ENCODE measurements around the gene GRB10. TPM values are rescaled to one million over a fixed set of nuclear protein-coding genes. Genes with fewer than 3 reads are reported as not detected.
A peak's percentile ranks its signal among the peaks of the same experiment; 100 is the strongest.

The GRB10 gene
- total and polyA plus RNA-seq, 2 of the 8 experiments (the other 6 are each of a cell fraction or from before 2014, with no cell fraction given), result 35.7 to 97.0 TPM

DNA sequence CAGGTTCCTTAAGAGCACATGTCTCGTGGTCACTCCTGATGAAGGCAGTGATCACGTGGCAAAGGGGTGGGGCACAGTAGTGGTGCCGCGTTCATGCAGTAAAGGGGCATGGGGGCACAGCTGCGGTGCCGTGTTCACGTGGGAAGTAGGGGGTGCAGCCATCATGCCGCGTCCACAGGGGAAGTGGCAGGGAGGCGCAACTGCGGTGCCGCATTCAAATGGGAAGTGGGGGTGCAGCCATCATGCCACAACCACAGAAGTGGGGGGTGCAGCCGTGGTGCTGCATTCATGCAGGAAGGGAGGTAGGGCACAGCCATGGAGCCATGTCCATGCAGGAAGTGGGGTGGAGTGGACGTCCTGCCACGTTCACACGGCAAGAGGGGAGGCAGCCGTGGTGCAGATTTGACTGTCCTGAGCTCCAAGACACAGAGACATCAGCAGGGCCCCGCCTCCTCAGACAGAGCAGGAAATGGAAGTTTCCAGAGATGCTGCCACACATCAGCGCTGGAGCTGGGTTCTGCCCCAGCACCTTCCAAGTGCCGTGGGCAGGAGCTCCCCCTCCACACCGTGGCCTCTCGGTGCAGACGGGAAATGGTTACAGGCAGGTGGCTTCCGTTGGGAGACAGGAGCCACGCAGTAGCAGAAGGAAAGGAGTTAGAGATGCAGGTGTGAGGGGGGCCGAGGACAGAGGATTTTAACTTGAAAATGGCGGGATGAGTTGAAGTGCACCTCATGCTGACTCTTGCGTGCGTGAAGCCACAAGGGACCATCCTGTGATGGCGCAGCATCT, 122.5 kb downstream of the GRB10 start:
- WGBS, 2 experiments (ENCODE audit: extremely low coverage in 1 of 2, insufficient coverage in 1 of 2, insufficient read length in 1 of 2, insufficient replicate concordance in 2 of 2, low coverage in 1 of 2, low lambda C conversion rate in 2 of 2, missing lambda C conversion rate in 1 of 2), result 91% methylated on average over 30 of the region's 30 CpGs; no CpG with 5 or more reads in 1 of the 2 experiments
- H3K36me3 ChIP-seq (ENCODE audit: control insufficient read depth in 2 of 4, insufficient read depth in 4 of 4, low read length in 3 of 4), result peaks cover 0 to 10% (median 6%) of the 10 kb centered on the region in 4 experiments; a peak in 4 of 8 replicates
- H3K4me3 ChIP-seq (ENCODE audit: extremely low read depth in 1 of 4, insufficient read depth in 2 of 4, low read depth in 3 of 4, low read length in 4 of 4), result no peak overlapping the region
- 0 out of 2 replicates have a peak overlapping the region, but pooled peaks have one; percentile 30 for H4K8ac ChIP-seq (ENCODE audit: extremely low read depth, insufficient read depth, low read length)
- no peak overlapping the region for H2BK20ac ChIP-seq (ENCODE audit: low read length)
- no peak overlapping the region for H2AFZ ChIP-seq (ENCODE audit: low read length)
- no peak overlapping the region for H3K18ac ChIP-seq (ENCODE audit: extremely low read depth, low read length)
- H4K5ac ChIP-seq (ENCODE audit: insufficient read length, low read depth, low read length), result no peak overlapping the region
- H3K4ac ChIP-seq (replicated peaks; ENCODE audit: insufficient read length, low read depth, low read length), result no peak overlapping the region
- H2BK15ac ChIP-seq (ENCODE audit: low read length), result no peak overlapping the region
- POLR2A ChIA-PET (ENCODE audit: partially characterized antibody), result no interaction called here
- no peaks in the 10 kb centered on the region for H3K23me2 ChIP-seq (ENCODE audit: low read depth, low read length)
- no peak overlapping the region for H3K23ac ChIP-seq (ENCODE audit: insufficient read length)
- DNase-seq (ENCODE audit: low read depth in 1 of 2, low spot score in 2 of 2) (peak in 1 of 2 experiments; percentile 35), FAIRE-seq (no peak)
- peaks cover 0 to 3% of the 10 kb centered on the region in 2 experiments; a peak in 1 of 4 replicates for H3K79me2 ChIP-seq (ENCODE audit: control insufficient read depth in 1 of 2, insufficient read depth in 2 of 2, low read length in 2 of 2)
- peaks cover 5% of the 10 kb centered on the region in 2 experiments for H4K20me1 ChIP-seq (replicated peaks in 1 of 2; ENCODE audit: control insufficient read depth in 1 of 2, insufficient read depth in 2 of 2, low read length in 2 of 2)
- H3K4me2 ChIP-seq (ENCODE audit: insufficient read depth in 1 of 2, low read depth in 2 of 2, low read length in 2 of 2), result no peak overlapping the region
- peaks cover 13% of the 10 kb centered on the region for H3K79me1 ChIP-seq (ENCODE audit: low read depth, low read length)
- H3K27ac ChIP-seq (ENCODE audit: low read depth, low read length), result no peak overlapping the region
- no peak overlapping the region; the same call in 1 of the 2 replicates for H2BK12ac ChIP-seq (ENCODE audit: low read depth, low read length)
- H2BK120ac ChIP-seq (replicated peaks; ENCODE audit: low read depth, low read length), result no peak overlapping the region
- CTCF ChIA-PET (ENCODE audit: partially characterized antibody), result interaction anchor here (0.5 to 1.5 kb wide), 5 partner anchors 14 to 130 kb away, joined by 3 to 5 read pairs (median 3); no protein-coding TSS in a partner anchor
- no peak overlapping the region for H3K56ac ChIP-seq (replicated peaks; ENCODE audit: insufficient read length, low read depth, low read length)
- TF ChIP-seq RXRA (IDR thresholded peaks at IDR 0.05; ENCODE audit: insufficient read depth, low read depth, low read length) (no peak), CBX8 (IDR thresholded peaks at IDR 0.05; ENCODE audit: borderline replicate concordance, low read depth, low read length) (no peak), CHD2 (IDR thresholded peaks at IDR 0.05; ENCODE audit: low read length) (no peak), RBBP5 (IDR thresholded peaks at IDR 0.05; ENCODE audit: borderline replicate concordance, low read depth, low read length) (no peak), KDM1A (IDR thresholded peaks at IDR 0.05; ENCODE audit: borderline replicate concordance, low read length) (no peak), TEAD4 (IDR thresholded peaks at IDR 0.05; ENCODE audit: low read depth, low read length) (no peak), JUN (IDR thresholded peaks at IDR 0.05; ENCODE audit: low read depth, low read length) (no peak)
- TF ChIP-seq, protein P1, sequence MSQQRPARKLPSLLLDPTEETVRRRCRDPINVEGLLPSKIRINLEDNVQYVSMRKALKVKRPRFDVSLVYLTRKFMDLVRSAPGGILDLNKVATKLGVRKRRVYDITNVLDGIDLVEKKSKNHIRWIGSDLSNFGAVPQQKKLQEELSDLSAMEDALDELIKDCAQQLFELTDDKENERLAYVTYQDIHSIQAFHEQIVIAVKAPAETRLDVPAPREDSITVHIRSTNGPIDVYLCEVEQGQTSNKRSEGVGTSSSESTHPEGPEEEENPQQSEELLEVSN (IDR thresholded peaks at IDR 0.05), result 0 out of 2 replicates have a peak, but pooled peaks have one; percentile 22
- H3K4me1 ChIP-seq (replicated peaks in 1 of 4; ENCODE audit: control insufficient read depth in 3 of 4, insufficient read depth in 4 of 4, low read length in 3 of 4), result no peaks in the 10 kb centered on the region
- no peaks in the 10 kb centered on the region for H3K9me3 ChIP-seq (ENCODE audit: insufficient read depth in 2 of 2, low read depth in 1 of 2, low read length in 1 of 2)
- H3K14ac ChIP-seq (ENCODE audit: insufficient read length), result no peak overlapping the region
- no peak overlapping the region for H2BK5ac ChIP-seq (ENCODE audit: low read depth, low read length)
- no peaks in the 10 kb centered on the region for H3K27me3 ChIP-seq (replicated peaks in 1 of 4; ENCODE audit: control insufficient read depth in 3 of 4, extremely low read depth in 1 of 4, insufficient read depth in 3 of 4, low read length in 3 of 4)
- no peak overlapping the region for H3K9ac ChIP-seq (replicated peaks in 1 of 4; ENCODE audit: extremely low read depth in 1 of 4, low read depth in 3 of 4, low read length in 3 of 4)
- H2AK5ac ChIP-seq (ENCODE audit: low read depth, low read length), result no peak overlapping the region
- no peak overlapping the region for H4K91ac ChIP-seq (replicated peaks; ENCODE audit: insufficient read length, low read length)

Data from H1 (cell line).